ENCODE measurements around the gene MAK. TPM values are rescaled to one million over a fixed set of nuclear protein-coding genes. Genes with fewer than 3 reads are reported as not detected.

MAK gene
- total RNA-seq, 2 experiments from 2014 or later: 0.47 to 0.73 TPM

GRCh38 chr6:10852361-10852960 is 14.1 kb upstream of the MAK start:
- Mint-ChIP-seq H3K4me1 (ENCODE audit: low read depth) (no peaks in the 10 kb centered on the region), H3K4me3 (no peak overlapping the region), H3K9me3 (peaks cover 11% of the 10 kb centered on the region), H3K27ac (no peak overlapping the region), H3K27me3 (peaks cover 32% of the 10 kb centered on the region), H3K36me3 (ENCODE audit: low read depth) (peaks cover 10% of the 10 kb centered on the region)
- Histone ChIP-seq H3K27ac (ENCODE audit: low read depth in 1 of 2, low read length in 2 of 2) (no peak overlapping the region), H3K27me3 (ENCODE audit: control insufficient read depth in 1 of 2, insufficient read depth in 2 of 2, low read length in 2 of 2) (no peaks in the 10 kb centered on the region), H3K36me3 (ENCODE audit: insufficient read depth, low read length) (no peaks in the 10 kb centered on the region), H3K9me3 (ENCODE audit: control insufficient read depth in 1 of 2, insufficient read depth in 1 of 2, low read length in 2 of 2) (peaks cover 3 to 5% of the 10 kb centered on the region in 2 experiments), H3K4me1 (ENCODE audit: insufficient read depth, low read length) (peaks cover 3% of the 10 kb centered on the region), H3K4me3 (ENCODE audit: low read length) (no peak overlapping the region)
- ChIA-PET POLR2A (no interaction called here), CTCF (no interaction called here)
- no peak for ATAC-seq (ENCODE audit: poor library complexity)
- intact Hi-C loops (cut with DNase I, micrococcal nuclease): no loop called here
- no peak for TF ChIP-seq CTCF (IDR thresholded peaks at IDR 0.05)
- DNase-seq: no peak

- Mint-ChIP-seq H3K36me3 (ENCODE audit: low read depth) (peaks cover 10% of the 10 kb centered on the region), H3K27ac (no peak overlapping the region), H3K9me3 (peaks cover 11% of the 10 kb centered on the region), H3K4me1 (ENCODE audit: low read depth) (no peaks in the 10 kb centered on the region), H3K4me3 (no peak overlapping the region), H3K27me3 (peaks cover 21% of the 10 kb centered on the region)
- H3K27ac ChIP-seq (ENCODE audit: low read depth in 1 of 2, low read length in 2 of 2): no peak overlapping the region
- ChIA-PET POLR2A (no interaction called here), CTCF (no interaction called here)
- peaks cover 3 to 5% of the 10 kb centered on the region in 2 experiments for H3K9me3 ChIP-seq (ENCODE audit: control insufficient read depth in 1 of 2, insufficient read depth in 1 of 2, low read length in 2 of 2)
- DNase-seq: no peak
- no peak for TF ChIP-seq CTCF (IDR thresholded peaks at IDR 0.05)
- H3K36me3 ChIP-seq (ENCODE audit: insufficient read depth, low read length): no peaks in the 10 kb centered on the region
- intact Hi-C loops (cut with DNase I, micrococcal nuclease): no loop called here
- ATAC-seq (ENCODE audit: poor library complexity): no peak
- no peak overlapping the region for H3K4me3 ChIP-seq (ENCODE audit: low read length)
- H3K4me1 ChIP-seq (ENCODE audit: insufficient read depth, low read length): peaks cover 3% of the 10 kb centered on the region
- H3K27me3 ChIP-seq (ENCODE audit: control insufficient read depth in 1 of 2, insufficient read depth in 2 of 2, low read length in 2 of 2): no peaks in the 10 kb centered on the region
Measured at GRCh38 chr6:10850728-10851127, 12.4 kb upstream of the MAK start.

GRCh38 chr6:10849901-10850300 is 11.6 kb upstream of the MAK start:
- Histone ChIP-seq H3K4me1 (ENCODE audit: insufficient read depth, low read length) (no peaks in the 10 kb centered on the region), H3K36me3 (ENCODE audit: insufficient read depth, low read length) (no peaks in the 10 kb centered on the region), H3K9me3 (ENCODE audit: control insufficient read depth in 1 of 2, insufficient read depth in 1 of 2, low read length in 2 of 2) (peaks cover 0 to 3% of the 10 kb centered on the region in 2 experiments), H3K27me3 (ENCODE audit: control insufficient read depth in 1 of 2, insufficient read depth in 2 of 2, low read length in 2 of 2) (no peaks in the 10 kb centered on the region), H3K4me3 (ENCODE audit: low read length) (no peak overlapping the region), H3K27ac (ENCODE audit: low read depth in 1 of 2, low read length in 2 of 2) (no peak overlapping the region)
- intact Hi-C loops (cut with DNase I, micrococcal nuclease): no loop called here
- peaks cover 11% of the 10 kb centered on the region for H3K9me3 Mint-ChIP-seq
- ChIA-PET POLR2A (no interaction called here), CTCF (interaction anchor here (0.7 kb wide), 2 partner anchors 19 to 470 kb away, joined by 3 to 4 read pairs; no protein-coding TSS in a partner anchor)
- H3K27ac Mint-ChIP-seq: no peak overlapping the region
- no peak for ATAC-seq (ENCODE audit: poor library complexity)
- TF ChIP-seq CTCF (IDR thresholded peaks at IDR 0.05): no peak
- no peak for DNase-seq
- no peaks in the 10 kb centered on the region for H3K4me1 Mint-ChIP-seq (ENCODE audit: low read depth)
- peaks cover 10% of the 10 kb centered on the region for H3K36me3 Mint-ChIP-seq (ENCODE audit: low read depth)
- no peak overlapping the region for H3K4me3 Mint-ChIP-seq
- H3K27me3 Mint-ChIP-seq: peaks cover 24% of the 10 kb centered on the region
